ENCODE results near the gene MAGEB3. TPM values are rescaled to one million over a fixed set of nuclear protein-coding genes. Genes with fewer than 3 reads are reported as not detected.
"Not testable (repeated sequence)": the region's sequence is repeated elsewhere in the genome, so short reads cannot be mapped to it uniquely, and the experiment has no call there.

The MAGEB3 gene
- total RNA-seq, 1 donor from 2014 or later = not detected

GRCh38 chrX:30190426-30190825 lies 40.0 kb upstream of the MAGEB3 start:
- TF ChIP-seq CTCF (IDR thresholded peaks at IDR 0.05; ENCODE audit: insufficient read depth, low read depth, low read length) (no peak), EZH2 (IDR thresholded peaks at IDR 0.05; ENCODE audit: insufficient read depth, low read length) (no peak)
- H3K4me1 ChIP-seq (ENCODE audit: insufficient read depth, low read length) = no peaks in the 10 kb centered on the region
- H3K4me2 ChIP-seq (ENCODE audit: low read length) = no peak overlapping the region
- H3K27me3 ChIP-seq (ENCODE audit: insufficient read depth, low read length) = no peaks in the 10 kb centered on the region
- H3K27ac Mint-ChIP-seq (ENCODE audit: unreplicated experiment) = no peak overlapping the region
- no peak for DNase-seq (ENCODE audit: low read depth)
- no peaks in the 10 kb centered on the region for H3K4me1 Mint-ChIP-seq (ENCODE audit: low read depth, unreplicated experiment)
- no peaks in the 10 kb centered on the region for H4K20me1 ChIP-seq (ENCODE audit: insufficient read depth, low read length)
- FAIRE-seq = peak; percentile 58
- no peaks in the 10 kb centered on the region for H3K27me3 Mint-ChIP-seq (ENCODE audit: low read depth, unreplicated experiment)
- H3K79me2 ChIP-seq (ENCODE audit: insufficient read depth, low read length) = no peaks in the 10 kb centered on the region
- H3K36me3 Mint-ChIP-seq (ENCODE audit: low read depth, unreplicated experiment) = no peaks in the 10 kb centered on the region
- H2AFZ ChIP-seq (ENCODE audit: low read depth, low read length) = no peak overlapping the region
- no peaks in the 10 kb centered on the region for H3K9me3 Mint-ChIP-seq (ENCODE audit: unreplicated experiment)
- no peak overlapping the region for H3K4me3 Mint-ChIP-seq (ENCODE audit: unreplicated experiment)
- H3K9ac ChIP-seq (ENCODE audit: low read length) = no peak overlapping the region
- H3K4me3 ChIP-seq (ENCODE audit: insufficient read depth, low read depth, low read length) = no peak overlapping the region
- H3K36me3 ChIP-seq (ENCODE audit: insufficient read depth, low read length) = no peaks in the 10 kb centered on the region
- H3K27ac ChIP-seq (ENCODE audit: low read depth, low read length) = no peak overlapping the region
- H3K9me3 ChIP-seq (ENCODE audit: insufficient read depth, low read depth, low read length) = no peaks in the 10 kb centered on the region

DNA sequence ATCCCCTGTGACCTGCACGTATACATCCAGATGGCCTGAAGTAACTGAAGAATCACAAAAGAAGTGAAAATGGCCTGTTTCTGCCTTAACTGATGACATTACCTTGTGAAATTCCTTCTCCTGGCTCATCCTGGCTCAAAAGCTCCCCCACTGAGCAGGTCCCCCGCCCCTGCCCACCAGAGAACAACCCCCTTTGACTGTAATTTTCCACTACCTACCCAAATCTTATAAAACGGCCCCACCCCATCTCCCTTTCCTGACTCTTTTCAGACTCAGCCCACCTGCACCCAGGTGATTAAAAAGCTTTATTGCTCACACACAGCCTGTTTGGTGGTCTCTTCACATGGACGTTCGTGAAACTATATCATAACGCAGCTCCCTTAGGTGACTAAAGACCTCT lies 36.5 kb upstream of the MAGEB3 start:
- not testable (repeated sequence) for H3K27me3 Mint-ChIP-seq (ENCODE audit: low read depth, unreplicated experiment); H3K27me3 ChIP-seq (ENCODE audit: insufficient read depth, low read length); H4K20me1 ChIP-seq (ENCODE audit: insufficient read depth, low read length); H3K27ac Mint-ChIP-seq (ENCODE audit: unreplicated experiment); H3K36me3 ChIP-seq (ENCODE audit: insufficient read depth, low read length); H3K27ac ChIP-seq (ENCODE audit: low read depth, low read length); H3K4me1 ChIP-seq (ENCODE audit: insufficient read depth, low read length); H3K4me3 Mint-ChIP-seq (ENCODE audit: unreplicated experiment); FAIRE-seq; H3K9ac ChIP-seq (ENCODE audit: low read length); H3K4me3 ChIP-seq (ENCODE audit: insufficient read depth, low read depth, low read length); H3K9me3 ChIP-seq (ENCODE audit: insufficient read depth, low read depth, low read length); DNase-seq (ENCODE audit: low read depth); H2AFZ ChIP-seq (ENCODE audit: low read depth, low read length); H3K4me1 Mint-ChIP-seq (ENCODE audit: low read depth, unreplicated experiment); H3K79me2 ChIP-seq (ENCODE audit: insufficient read depth, low read length); H3K4me2 ChIP-seq (ENCODE audit: low read length); H3K36me3 Mint-ChIP-seq (ENCODE audit: low read depth, unreplicated experiment); H3K9me3 Mint-ChIP-seq (ENCODE audit: unreplicated experiment)

DNA sequence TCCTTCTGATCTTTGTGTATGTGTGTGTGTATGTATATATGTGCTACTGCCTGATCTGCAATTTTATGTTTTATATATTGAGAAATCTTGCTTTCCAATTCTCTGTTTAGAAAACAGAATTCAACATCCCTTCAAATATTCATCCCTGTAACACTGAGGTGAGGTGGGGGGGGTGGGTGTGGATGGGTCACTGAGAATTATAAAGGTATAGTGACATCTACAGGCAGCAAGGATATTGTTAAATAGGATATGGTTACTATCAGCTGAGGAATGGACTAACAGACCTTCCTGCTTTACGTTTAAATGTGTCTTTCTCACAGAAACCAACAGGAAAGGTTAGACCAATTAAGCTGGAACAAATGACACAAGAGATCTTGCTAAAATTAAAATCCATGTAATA lies 34.1 kb upstream of the MAGEB3 start:
- H3K9me3 Mint-ChIP-seq (ENCODE audit: unreplicated experiment) = no peaks in the 10 kb centered on the region
- H3K27me3 ChIP-seq (ENCODE audit: insufficient read depth, low read length) = no peaks in the 10 kb centered on the region
- H3K4me3 Mint-ChIP-seq (ENCODE audit: unreplicated experiment) = no peak overlapping the region
- no peak overlapping the region for H2AFZ ChIP-seq (ENCODE audit: low read depth, low read length)
- no peak overlapping the region for H3K4me3 ChIP-seq (ENCODE audit: insufficient read depth, low read depth, low read length)
- H3K9me3 ChIP-seq (ENCODE audit: insufficient read depth, low read depth, low read length) = no peaks in the 10 kb centered on the region
- H3K36me3 Mint-ChIP-seq (ENCODE audit: low read depth, unreplicated experiment) = no peaks in the 10 kb centered on the region
- no peak overlapping the region for H3K9ac ChIP-seq (ENCODE audit: low read length)
- TF ChIP-seq CTCF (IDR thresholded peaks at IDR 0.05; ENCODE audit: insufficient read depth, low read depth, low read length) (no peak), EZH2 (IDR thresholded peaks at IDR 0.05; ENCODE audit: insufficient read depth, low read length) (no peak)
- no peak overlapping the region for H3K27ac Mint-ChIP-seq (ENCODE audit: unreplicated experiment)
- H3K4me2 ChIP-seq (ENCODE audit: low read length) = no peak overlapping the region
- no peaks in the 10 kb centered on the region for H4K20me1 ChIP-seq (ENCODE audit: insufficient read depth, low read length)
- no peaks in the 10 kb centered on the region for H3K4me1 Mint-ChIP-seq (ENCODE audit: low read depth, unreplicated experiment)
- no peak for DNase-seq (ENCODE audit: low read depth)
- H3K36me3 ChIP-seq (ENCODE audit: insufficient read depth, low read length) = no peaks in the 10 kb centered on the region
- FAIRE-seq = no peak
- H3K79me2 ChIP-seq (ENCODE audit: insufficient read depth, low read length) = no peaks in the 10 kb centered on the region
- no peak overlapping the region for H3K27ac ChIP-seq (ENCODE audit: low read depth, low read length)
- H3K4me1 ChIP-seq (ENCODE audit: insufficient read depth, low read length) = no peaks in the 10 kb centered on the region
- H3K27me3 Mint-ChIP-seq (ENCODE audit: low read depth, unreplicated experiment) = no peaks in the 10 kb centered on the region
